AG09309 (cell line): ENCODE results near the gene PITPNC1.

Experiments used
- DNase-seq: peaks from one replicate; pipeline ENCODE4 v3.0.0-alpha.2; 2010; ENCODE audit warnings: low read depth
- H3K4me3 ChIP-seq: 2 replicates; pipeline ENCODE4 v1.5.1; 2011; ENCODE audit warnings: mild to moderate bottlenecking, low read depth, low read length, moderate library complexity; ENCODE audit not compliant: control insufficient read depth
- TF ChIP-seq, protein P1 (sequence below): IDR thresholded peaks from 2 replicates; pipeline ENCODE4 v1.5.1; 2011; ENCODE audit warnings: mild to moderate bottlenecking, low read depth, low read length, inconsistent platforms; ENCODE audit not compliant: insufficient read depth, control insufficient read depth; ENCODE audit errors: missing control alignments

Gene PITPNC1

DNA sequence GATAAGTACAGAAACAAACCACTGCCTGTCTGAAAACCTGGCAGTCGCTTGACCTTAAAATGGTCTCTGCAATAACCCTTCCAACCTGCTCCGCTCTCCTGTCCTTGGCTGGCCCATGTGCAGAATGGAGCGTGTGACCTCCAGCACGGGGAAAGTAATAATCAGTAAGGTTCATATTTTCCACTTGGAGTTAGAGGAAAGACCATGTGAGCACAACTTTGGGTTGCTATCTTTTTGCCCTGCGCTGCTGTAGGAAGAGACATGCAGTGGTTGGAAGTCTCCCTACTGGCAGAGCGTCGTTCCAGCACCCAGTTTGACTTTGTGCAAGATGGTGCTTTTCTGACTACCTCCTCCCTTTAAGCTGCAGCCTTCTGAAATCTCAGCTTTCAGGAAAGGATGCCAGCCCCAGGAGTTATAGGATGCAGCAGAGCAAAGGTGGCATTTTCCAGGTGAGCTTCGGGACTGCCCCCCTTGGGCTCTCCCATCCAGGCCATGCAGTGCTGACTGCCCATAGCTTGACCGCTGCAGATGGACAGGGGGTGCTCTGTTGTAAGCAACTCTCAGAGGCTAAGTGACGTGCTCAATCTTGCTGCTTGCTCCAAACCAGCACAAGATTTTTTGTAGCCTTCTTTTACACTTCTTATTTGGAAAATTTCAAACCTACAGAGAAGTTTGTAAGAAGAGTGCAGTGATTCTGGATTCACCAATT, 230.0 kb downstream of the PITPNC1 start:
- TF ChIP-seq, protein P1, sequence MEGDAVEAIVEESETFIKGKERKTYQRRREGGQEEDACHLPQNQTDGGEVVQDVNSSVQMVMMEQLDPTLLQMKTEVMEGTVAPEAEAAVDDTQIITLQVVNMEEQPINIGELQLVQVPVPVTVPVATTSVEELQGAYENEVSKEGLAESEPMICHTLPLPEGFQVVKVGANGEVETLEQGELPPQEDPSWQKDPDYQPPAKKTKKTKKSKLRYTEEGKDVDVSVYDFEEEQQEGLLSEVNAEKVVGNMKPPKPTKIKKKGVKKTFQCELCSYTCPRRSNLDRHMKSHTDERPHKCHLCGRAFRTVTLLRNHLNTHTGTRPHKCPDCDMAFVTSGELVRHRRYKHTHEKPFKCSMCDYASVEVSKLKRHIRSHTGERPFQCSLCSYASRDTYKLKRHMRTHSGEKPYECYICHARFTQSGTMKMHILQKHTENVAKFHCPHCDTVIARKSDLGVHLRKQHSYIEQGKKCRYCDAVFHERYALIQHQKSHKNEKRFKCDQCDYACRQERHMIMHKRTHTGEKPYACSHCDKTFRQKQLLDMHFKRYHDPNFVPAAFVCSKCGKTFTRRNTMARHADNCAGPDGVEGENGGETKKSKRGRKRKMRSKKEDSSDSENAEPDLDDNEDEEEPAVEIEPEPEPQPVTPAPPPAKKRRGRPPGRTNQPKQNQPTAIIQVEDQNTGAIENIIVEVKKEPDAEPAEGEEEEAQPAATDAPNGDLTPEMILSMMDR = no peak

DNA sequence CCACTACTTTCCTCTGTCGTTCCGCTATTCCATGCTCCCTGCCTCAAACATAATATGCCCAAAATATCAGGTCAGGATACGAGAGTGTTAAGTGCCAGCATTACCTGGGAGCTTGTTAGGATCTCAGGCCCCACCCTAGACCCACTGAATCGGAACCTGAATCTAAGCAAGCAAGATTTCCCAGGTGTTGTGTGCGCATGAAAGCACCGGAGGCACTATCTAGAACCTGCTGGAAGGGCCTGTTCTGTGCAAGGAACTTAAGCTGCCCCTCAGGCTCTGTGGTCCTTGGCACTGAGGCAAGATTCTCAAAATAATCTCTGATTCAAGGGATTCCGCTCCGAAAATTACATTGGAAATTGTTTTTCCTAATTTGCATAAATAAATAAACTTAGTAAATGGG, 233.0 kb downstream of the PITPNC1 start:
- DNase-seq = no peak
- TF ChIP-seq, protein P1 = no peak
- H3K4me3 ChIP-seq = no peak overlapping the region

More for the DNA sequence above, 230.0 kb downstream of the PITPNC1 start:
- DNase-seq = no peak
- H3K4me3 ChIP-seq = no peak overlapping the region

DNA sequence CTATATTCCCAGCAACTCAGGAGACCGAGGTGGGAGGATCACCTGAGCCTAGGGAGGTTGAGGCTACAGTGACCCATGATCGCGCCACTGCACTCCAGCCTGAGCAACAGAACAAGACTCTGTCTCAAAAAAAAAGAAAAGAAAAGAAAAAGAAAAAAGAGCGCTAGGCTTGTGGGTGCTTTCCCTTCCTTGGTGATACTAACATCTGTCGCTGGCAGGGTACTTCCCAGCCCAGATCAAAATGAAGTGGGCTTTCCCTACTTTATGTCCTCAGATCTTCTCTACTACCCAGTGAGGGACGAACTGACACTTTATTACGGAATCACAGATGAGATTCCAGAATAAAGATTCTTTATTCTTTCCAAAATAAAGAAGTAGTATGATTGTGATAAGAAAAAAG, 236.9 kb downstream of the PITPNC1 start:
- no peak for DNase-seq
- H3K4me3 ChIP-seq = no peak overlapping the region
- TF ChIP-seq, protein P1 = no peak

DNA sequence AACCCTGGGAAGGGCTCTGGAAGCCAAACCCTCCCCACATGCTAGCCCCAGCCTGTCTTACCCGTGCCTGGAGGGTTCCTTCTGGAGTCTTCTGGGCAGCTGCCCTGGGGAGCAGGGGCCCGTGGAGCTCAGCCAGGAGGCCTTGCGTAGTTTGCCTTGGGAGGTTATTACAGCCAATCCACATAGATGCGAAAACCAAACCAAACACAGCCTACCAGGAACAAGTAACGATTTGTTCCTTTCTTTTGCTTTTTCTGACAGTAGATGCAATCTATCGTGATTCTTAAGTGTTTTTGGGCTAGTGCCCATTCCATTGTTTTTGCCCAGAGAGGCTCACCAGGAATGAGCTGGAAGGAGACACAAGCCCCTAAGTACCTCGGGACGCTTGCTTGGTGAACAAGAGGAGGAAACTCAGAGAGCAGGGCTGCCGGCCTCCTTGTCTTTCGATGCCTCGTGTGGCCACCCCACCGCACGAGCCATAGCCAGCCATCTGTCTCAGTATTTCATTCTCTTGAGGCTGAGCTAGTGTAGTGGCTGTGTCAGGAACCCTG, 238.0 kb downstream of the PITPNC1 start:
- no peak for DNase-seq
- no peak overlapping the region for H3K4me3 ChIP-seq
- TF ChIP-seq, protein P1 = no peak

DNA sequence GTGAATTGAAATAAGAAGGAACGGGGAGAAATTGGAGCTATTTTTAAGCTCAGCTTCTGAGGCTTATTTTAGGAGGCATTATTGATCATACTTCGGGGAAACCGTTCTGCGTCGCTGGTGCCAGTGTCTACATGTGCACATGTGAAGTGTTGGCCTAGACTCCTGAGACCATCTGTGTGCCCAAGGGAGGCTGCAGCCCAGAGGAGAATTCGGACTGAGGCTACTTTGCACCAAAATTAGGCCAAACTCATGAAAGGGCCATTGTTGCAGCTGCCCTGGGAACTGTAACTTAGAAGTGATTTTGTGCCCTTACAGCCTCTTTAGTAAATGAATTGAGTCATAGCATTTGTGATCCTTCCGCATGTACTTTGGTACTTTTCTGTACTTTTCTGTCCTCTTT, 238.7 kb downstream of the PITPNC1 start:
- no peak overlapping the region for H3K4me3 ChIP-seq
- no peak for DNase-seq
- TF ChIP-seq, protein P1 = no peak

DNA sequence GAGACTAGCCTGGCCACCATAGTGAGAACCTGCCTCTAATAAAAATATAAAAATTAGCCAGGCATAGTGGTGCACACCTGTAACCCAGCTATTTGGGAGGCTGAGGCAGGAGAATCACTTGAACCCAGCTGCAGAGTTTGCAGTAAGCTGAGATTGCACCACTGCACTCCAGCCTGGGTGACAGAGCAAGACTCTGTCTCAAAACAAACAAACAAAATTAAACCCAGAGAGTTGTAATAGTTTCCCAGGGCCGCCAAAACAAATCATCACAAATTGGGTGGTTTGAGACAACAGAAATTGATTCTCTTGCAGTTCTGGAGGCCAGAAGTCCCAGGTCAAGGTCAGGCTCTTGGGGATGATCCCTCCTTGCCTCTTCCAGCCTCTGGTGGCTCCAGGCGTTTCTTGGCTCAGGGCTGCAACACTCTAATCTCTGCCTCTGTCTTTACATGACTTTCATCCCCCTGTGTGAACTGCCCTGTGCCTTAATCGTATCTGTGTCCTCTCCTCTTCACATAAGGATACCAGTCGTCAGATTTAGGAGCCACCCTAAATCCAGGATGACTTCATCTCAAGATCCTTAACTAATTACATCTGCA, 240.3 kb downstream of the PITPNC1 start:
- DNase-seq = no peak
- TF ChIP-seq, protein P1 = no peak
- no peak overlapping the region for H3K4me3 ChIP-seq
